Endothelial cell of umbilical vein (primary cell): Measurements from ENCODE around the gene APMAP. TPM values are rescaled to one million over a fixed set of nuclear protein-coding genes. Genes with fewer than 3 reads are reported as not detected.

Experiments used
- BruUV-seq: library from RNA; stranded (reverse); fragments of 400-500 nt; replicated peaks from 2 replicates; lab custom pipeline; 2021; lab: Mats Ljungman, UMichigan
- CTCF ChIA-PET: fragments of 300-600, 350-600 bp; sonication (Branson Sonifier 250); formaldehyde crosslinking; loops from one replicate; lab custom pipeline; 2021; ENCODE audit warnings: antibody characterized with exemption, inconsistent platforms; lab: Charles Lee
- POLR2A ChIA-PET: fragments of 300-600, 350-600 bp; sonication (Branson Sonifier 250); formaldehyde crosslinking; loops from one replicate; lab custom pipeline; 2021; ENCODE audit warnings: antibody characterized with exemption, inconsistent platforms; lab: Charles Lee
- DNase-seq: peaks from one replicate; pipeline ENCODE4 v3.0.0-alpha.2; 2011; ENCODE audit warnings: low read depth, low spot score
- FAIRE-seq: peaks from 2 replicates; lab custom pipeline; 2011; peaks lifted over from hg19 to GRCh38; lab: Jason Lieb, UNC
- H2AFZ ChIP-seq: 2 replicates; pipeline ENCODE4 v1.6.0; 2012; ENCODE audit warnings: low read depth, low read length, control low read depth, inconsistent platforms
- H3K27ac ChIP-seq: 2 replicates; pipeline ENCODE4 v1.5.1; 2011; ENCODE audit warnings: low read depth, mild to moderate bottlenecking, control low read depth, low read length, moderate library complexity; ENCODE audit not compliant: insufficient read depth
- H3K27me3 ChIP-seq, 2 experiments: 2 replicates each; pipeline versions ENCODE4 v1.6.0 to v1.6.1; 2011; ENCODE audit warnings: low read length in 2 of 2, mixed read lengths in 1 of 2; ENCODE audit not compliant: control insufficient read depth in 2 of 2, insufficient read depth in 2 of 2
- H3K36me3 ChIP-seq, 2 experiments: 2 replicates in 1 of 2; 3 replicates in 1 of 2; pipeline ENCODE4 v1.5.1; 2011; ENCODE audit warnings: low read length in 2 of 2, mild to moderate bottlenecking in 1 of 2, moderate library complexity in 1 of 2; ENCODE audit not compliant: control insufficient read depth in 2 of 2, insufficient read depth in 2 of 2; ENCODE audit errors: extremely low read depth in 1 of 2
- H3K4me1 ChIP-seq: 3 replicates; pipeline ENCODE4 v1.5.1; 2011; ENCODE audit warnings: mild to moderate bottlenecking, low read length; ENCODE audit not compliant: control insufficient read depth, insufficient read depth; ENCODE audit errors: extremely low read depth
- H3K4me2 ChIP-seq: 2 replicates; pipeline ENCODE4 v1.6.1; 2011; ENCODE audit warnings: low read length, control low read depth, mixed read lengths; ENCODE audit not compliant: insufficient read depth
- H3K4me3 ChIP-seq, 3 experiments: fragments of 200-600 bp in 1 of 3; sonication (generic), shearing (Covaris generic) in 1 of 3; replicated peaks in 1 of 3; 2 replicates each; pipeline ENCODE4 v1.5.1; 2011 to 2016; ENCODE audit warnings: control low read depth in 3 of 3, low read length in 3 of 3, mild to moderate bottlenecking in 2 of 3, inconsistent platforms in 1 of 3, low read depth in 1 of 3, moderate library complexity in 1 of 3; ENCODE audit not compliant: insufficient read depth in 1 of 3
- H3K79me2 ChIP-seq: 2 replicates; pipeline ENCODE4 v1.6.0; 2012; ENCODE audit warnings: low read length, inconsistent platforms; ENCODE audit not compliant: control insufficient read depth, insufficient read depth
- H3K9ac ChIP-seq: replicated peaks from 2 replicates; pipeline ENCODE3; 2011; ENCODE audit warnings: low read length, control low read depth; ENCODE audit not compliant: insufficient read depth; ENCODE audit errors: extremely low read depth
- H3K9me1 ChIP-seq: replicated peaks from 3 replicates; pipeline ENCODE4 v1.6.0; 2011; ENCODE audit warnings: mild to moderate bottlenecking, low read length; ENCODE audit not compliant: control insufficient read depth, insufficient read depth; ENCODE audit errors: extremely low read depth
- H3K9me3 ChIP-seq: replicated peaks from 2 replicates; pipeline ENCODE4 v1.5.1; 2012; ENCODE audit warnings: low read length, inconsistent platforms; ENCODE audit not compliant: control insufficient read depth, insufficient read depth
- H4K20me1 ChIP-seq: replicated peaks from 2 replicates; pipeline ENCODE3; 2011; ENCODE audit warnings: mild to moderate bottlenecking, low read length; ENCODE audit not compliant: control insufficient read depth, insufficient read depth; ENCODE audit errors: extremely low read depth
- EZH2 ChIP-seq: IDR thresholded peaks from 2 replicates; pipeline ENCODE4 v1.6.1; 2012; ENCODE audit warnings: borderline replicate concordance, low read depth, mild to moderate bottlenecking, moderate library complexity, low read length, inconsistent platforms; ENCODE audit not compliant: severe bottlenecking
- FOS ChIP-seq: IDR thresholded peaks from 2 replicates; pipeline ENCODE4 v1.6.1; 2011; ENCODE audit warnings: mild to moderate bottlenecking, low read length, moderate library complexity, borderline replicate concordance; ENCODE audit not compliant: insufficient read depth
- GATA2 ChIP-seq: IDR thresholded peaks from 2 replicates; pipeline ENCODE4 v1.7.0; 2011; ENCODE audit warnings: low read depth, mild to moderate bottlenecking, moderate library complexity, mixed read lengths, low read length; ENCODE audit not compliant: insufficient read length, insufficient read depth
- JUN ChIP-seq: IDR thresholded peaks from 2 replicates; pipeline ENCODE4 v1.6.1; 2011; ENCODE audit warnings: borderline replicate concordance, low read depth; ENCODE audit not compliant: insufficient read length, insufficient read depth
- MYC ChIP-seq: IDR thresholded peaks from one replicate; pipeline ENCODE4 v1.6.1; 2011; ENCODE audit warnings: mild to moderate bottlenecking, low read depth, low read length
- POLR2A ChIP-seq: IDR thresholded peaks from 2 replicates; pipeline ENCODE4 v1.6.1; 2012; ENCODE audit warnings: low read depth, mild to moderate bottlenecking, control low read depth, low read length
- POLR2AphosphoS5 ChIP-seq: IDR thresholded peaks from 2 replicates; pipeline ENCODE4 v1.6.1; 2012; ENCODE audit warnings: low read depth, mild to moderate bottlenecking, control low read depth, low read length, moderate library complexity; ENCODE audit not compliant: insufficient read depth
- dilution Hi-C: fragments of 300-500 bp; cut with MboI; formaldehyde crosslinking; loops from one replicate; pipeline ENCODE4 v1.15.0; 2019; ENCODE audit warnings: low sequenced_read_pairs; ENCODE audit not compliant: extremely low pct_ligation_motif_present
- intact Hi-C: fragments of 100-400 bp; cut with micrococcal nuclease; formaldehyde crosslinking; loops from one replicate; pipeline ENCODE4 v1.10.0; 2022
- polyA plus RNA-seq, 4 experiments: library from polyadenylated mRNA; depleted of rRNA in 3 of 4; stranded (reverse) in 3 of 4; unstranded in 1 of 4; fragments of >200 nt; gene quantifications; 2 replicates each; pipeline versions ENCODE4 v1.2.1 to v1.2.3, GENCODE V29; 2011 to 2012; ENCODE audit warnings: missing spikeins in 1 of 4
- total RNA-seq: library from RNA; stranded (reverse); gene quantifications from 2 replicates; pipeline ENCODE4 v1.2.3, GENCODE V29; 2021
- TF ChIP-seq, protein P1 (sequence below): IDR thresholded peaks from 2 replicates; pipeline ENCODE4 v1.6.1; 2011; ENCODE audit not compliant: insufficient read depth, insufficient read length
- TF ChIP-seq, protein P2 (sequence below), 2 donors: IDR thresholded peaks; 1 replicate in 1 of 2; 2 replicates in 1 of 2; pipeline ENCODE4 v1.5.1; 2011; ENCODE audit warnings: low read length in 2 of 2, mild to moderate bottlenecking in 2 of 2, moderate library complexity in 2 of 2, control low read depth in 1 of 2, inconsistent platforms in 1 of 2, low read depth in 1 of 2; ENCODE audit not compliant: insufficient read depth in 1 of 2; ENCODE audit errors: extremely low read depth in 1 of 2

The APMAP gene
- total and polyA plus RNA-seq, 2 donors (not counting 3 experiments of a cell fraction or from before 2014, with no cell fraction given), result 80.7 to 110 TPM

DNA sequence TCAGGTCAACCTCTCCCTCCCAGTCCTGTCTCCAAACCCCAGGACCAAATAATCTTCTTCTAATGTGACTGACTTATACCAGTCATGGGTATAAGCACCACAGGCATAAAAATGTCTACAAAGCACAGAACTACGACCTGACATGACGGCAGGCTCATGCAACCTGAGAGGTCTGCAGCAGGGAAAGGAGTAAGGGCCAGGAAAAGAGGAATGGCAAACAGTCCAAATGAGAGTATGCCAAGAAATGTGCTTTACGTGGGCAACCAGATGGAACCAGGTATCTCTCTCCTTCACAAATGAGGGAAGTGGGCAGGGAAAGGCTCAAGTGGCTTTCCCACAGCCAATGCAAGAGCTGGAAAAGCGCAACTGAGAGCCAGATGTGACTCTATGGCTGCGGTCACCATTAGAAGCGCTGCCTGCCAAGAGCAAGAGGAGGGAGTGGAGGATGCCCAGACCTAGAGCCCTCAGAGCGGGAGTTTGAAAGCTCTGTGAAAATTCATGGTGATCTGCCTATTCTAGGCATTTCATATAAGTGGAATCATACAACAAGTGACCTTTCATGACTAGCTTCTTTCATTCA, 6.0 kb downstream of the APMAP start:
- H3K9me1 ChIP-seq, result no peaks in the 10 kb centered on the region
- CTCF ChIA-PET, result no interaction called here
- POLR2A ChIA-PET, result no interaction called here
- H3K36me3 ChIP-seq, result peaks cover 0 to 2% of the 10 kb centered on the region in 2 experiments
- intact Hi-C loops, result no loop called here
- H4K20me1 ChIP-seq, result no peaks in the 10 kb centered on the region
- no peak overlapping the region for H3K4me2 ChIP-seq
- TF ChIP-seq, protein P1, sequence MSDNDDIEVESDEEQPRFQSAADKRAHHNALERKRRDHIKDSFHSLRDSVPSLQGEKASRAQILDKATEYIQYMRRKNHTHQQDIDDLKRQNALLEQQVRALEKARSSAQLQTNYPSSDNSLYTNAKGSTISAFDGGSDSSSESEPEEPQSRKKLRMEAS, result no peak
- TF ChIP-seq MYC (no peak), GATA2 (no peak), FOS (no peak), EZH2 (no peak), POLR2A (no peak), JUN (no peak), POLR2AphosphoS5 (no peak)
- TF ChIP-seq, protein P2, sequence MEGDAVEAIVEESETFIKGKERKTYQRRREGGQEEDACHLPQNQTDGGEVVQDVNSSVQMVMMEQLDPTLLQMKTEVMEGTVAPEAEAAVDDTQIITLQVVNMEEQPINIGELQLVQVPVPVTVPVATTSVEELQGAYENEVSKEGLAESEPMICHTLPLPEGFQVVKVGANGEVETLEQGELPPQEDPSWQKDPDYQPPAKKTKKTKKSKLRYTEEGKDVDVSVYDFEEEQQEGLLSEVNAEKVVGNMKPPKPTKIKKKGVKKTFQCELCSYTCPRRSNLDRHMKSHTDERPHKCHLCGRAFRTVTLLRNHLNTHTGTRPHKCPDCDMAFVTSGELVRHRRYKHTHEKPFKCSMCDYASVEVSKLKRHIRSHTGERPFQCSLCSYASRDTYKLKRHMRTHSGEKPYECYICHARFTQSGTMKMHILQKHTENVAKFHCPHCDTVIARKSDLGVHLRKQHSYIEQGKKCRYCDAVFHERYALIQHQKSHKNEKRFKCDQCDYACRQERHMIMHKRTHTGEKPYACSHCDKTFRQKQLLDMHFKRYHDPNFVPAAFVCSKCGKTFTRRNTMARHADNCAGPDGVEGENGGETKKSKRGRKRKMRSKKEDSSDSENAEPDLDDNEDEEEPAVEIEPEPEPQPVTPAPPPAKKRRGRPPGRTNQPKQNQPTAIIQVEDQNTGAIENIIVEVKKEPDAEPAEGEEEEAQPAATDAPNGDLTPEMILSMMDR (IDR thresholded peaks at IDR 0.05; ENCODE audit: extremely low read depth in 1 of 2, insufficient read depth in 1 of 2, low read depth in 1 of 2, low read length in 2 of 2), result no peak
- no peaks in the 10 kb centered on the region for H3K27me3 ChIP-seq
- no TSS peak for BruUV-seq
- dilution Hi-C loops, result no loop called here
- H3K4me1 ChIP-seq, result peaks cover 5% of the 10 kb centered on the region
- H3K4me3 ChIP-seq, result no peak overlapping the region
- H3K9ac ChIP-seq, result no peak overlapping the region
- FAIRE-seq, result peak; percentile 48
- no peak for DNase-seq
- H3K9me3 ChIP-seq, result no peaks in the 10 kb centered on the region
- no peak overlapping the region for H3K27ac ChIP-seq
- H3K79me2 ChIP-seq, result peaks cover 40% of the 10 kb centered on the region
- H2AFZ ChIP-seq, result no peak overlapping the region
